ENCODE data around the gene MID1.

Gene MID1

GRCh38 chrX:10608099-10608498 lies 12.3 kb downstream of the MID1 start:
- DNase-seq (ENCODE audit: low read depth): peak; percentile 21
- TF ChIP-seq, protein P1, sequence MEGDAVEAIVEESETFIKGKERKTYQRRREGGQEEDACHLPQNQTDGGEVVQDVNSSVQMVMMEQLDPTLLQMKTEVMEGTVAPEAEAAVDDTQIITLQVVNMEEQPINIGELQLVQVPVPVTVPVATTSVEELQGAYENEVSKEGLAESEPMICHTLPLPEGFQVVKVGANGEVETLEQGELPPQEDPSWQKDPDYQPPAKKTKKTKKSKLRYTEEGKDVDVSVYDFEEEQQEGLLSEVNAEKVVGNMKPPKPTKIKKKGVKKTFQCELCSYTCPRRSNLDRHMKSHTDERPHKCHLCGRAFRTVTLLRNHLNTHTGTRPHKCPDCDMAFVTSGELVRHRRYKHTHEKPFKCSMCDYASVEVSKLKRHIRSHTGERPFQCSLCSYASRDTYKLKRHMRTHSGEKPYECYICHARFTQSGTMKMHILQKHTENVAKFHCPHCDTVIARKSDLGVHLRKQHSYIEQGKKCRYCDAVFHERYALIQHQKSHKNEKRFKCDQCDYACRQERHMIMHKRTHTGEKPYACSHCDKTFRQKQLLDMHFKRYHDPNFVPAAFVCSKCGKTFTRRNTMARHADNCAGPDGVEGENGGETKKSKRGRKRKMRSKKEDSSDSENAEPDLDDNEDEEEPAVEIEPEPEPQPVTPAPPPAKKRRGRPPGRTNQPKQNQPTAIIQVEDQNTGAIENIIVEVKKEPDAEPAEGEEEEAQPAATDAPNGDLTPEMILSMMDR (IDR thresholded peaks at IDR 0.05; ENCODE audit: insufficient read depth, low read depth, low read length, missing control alignments): no peak

DNA sequence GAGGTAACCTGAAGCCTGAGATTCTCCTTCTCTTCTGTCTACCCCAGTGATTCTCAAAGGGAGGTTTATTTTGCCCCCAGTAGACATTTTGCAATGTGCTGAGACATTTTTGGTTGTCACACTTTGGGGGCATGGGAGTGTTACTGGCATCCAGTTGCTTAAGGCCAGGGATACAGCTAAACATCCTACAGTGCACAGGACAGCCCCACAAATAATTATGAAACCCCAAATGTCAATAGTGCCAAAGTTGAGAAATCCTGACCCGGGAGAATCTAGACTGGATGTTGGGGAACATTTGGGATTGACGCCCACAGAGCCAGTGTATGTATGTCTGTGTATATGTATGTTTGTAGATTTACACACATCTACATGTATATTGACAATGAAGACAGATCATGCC lies 13.2 kb downstream of the MID1 start:
- DNase-seq (ENCODE audit: low read depth): no peak
- TF ChIP-seq, protein P1 (IDR thresholded peaks at IDR 0.05; ENCODE audit: insufficient read depth, low read depth, low read length, missing control alignments): no peak
- H3K4me3 ChIP-seq (ENCODE audit: low read length): no peak overlapping the region

More at GRCh38 chrX:10608099-10608498, 12.3 kb downstream of the MID1 start:
- H3K4me3 ChIP-seq (ENCODE audit: low read length): no peak overlapping the region

- no peak overlapping the region for H3K4me3 ChIP-seq (ENCODE audit: low read length)
- TF ChIP-seq, protein P1 (IDR thresholded peaks at IDR 0.05; ENCODE audit: insufficient read depth, low read depth, low read length, missing control alignments): no peak
- DNase-seq (ENCODE audit: low read depth): no peak
Measured at GRCh38 chrX:10603612-10604011, 16.8 kb downstream of the MID1 start.

GRCh38 chrX:10602646-10603045 lies 17.7 kb downstream of the MID1 start:
- TF ChIP-seq, protein P1 (IDR thresholded peaks at IDR 0.05; ENCODE audit: insufficient read depth, low read depth, low read length, missing control alignments): no peak
- no peak overlapping the region for H3K4me3 ChIP-seq (ENCODE audit: low read length)
- DNase-seq (ENCODE audit: low read depth): no peak

DNA sequence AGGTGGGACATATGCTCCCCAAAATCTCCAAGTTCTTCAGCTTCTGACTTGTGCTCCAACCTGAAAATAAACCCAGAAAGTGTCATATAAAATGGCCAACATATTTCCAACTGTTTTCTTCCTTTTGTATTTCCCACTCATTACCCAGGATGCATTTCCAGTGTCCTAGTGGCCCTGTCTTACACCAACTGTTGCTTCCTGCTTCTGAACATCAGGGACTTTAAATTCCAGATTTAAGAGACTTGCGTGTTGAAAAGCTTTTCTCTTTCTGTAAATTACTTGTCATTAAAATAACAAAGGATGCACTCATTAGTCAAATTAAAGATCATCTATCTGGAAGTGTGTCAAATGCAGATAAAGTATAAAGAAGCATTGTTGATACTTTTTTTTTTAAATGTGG lies 19.9 kb downstream of the MID1 start:
- H3K4me3 ChIP-seq (ENCODE audit: low read length): no peak overlapping the region
- no peak for DNase-seq (ENCODE audit: low read depth)
- TF ChIP-seq, protein P1 (IDR thresholded peaks at IDR 0.05; ENCODE audit: insufficient read depth, low read depth, low read length, missing control alignments): no peak

DNA sequence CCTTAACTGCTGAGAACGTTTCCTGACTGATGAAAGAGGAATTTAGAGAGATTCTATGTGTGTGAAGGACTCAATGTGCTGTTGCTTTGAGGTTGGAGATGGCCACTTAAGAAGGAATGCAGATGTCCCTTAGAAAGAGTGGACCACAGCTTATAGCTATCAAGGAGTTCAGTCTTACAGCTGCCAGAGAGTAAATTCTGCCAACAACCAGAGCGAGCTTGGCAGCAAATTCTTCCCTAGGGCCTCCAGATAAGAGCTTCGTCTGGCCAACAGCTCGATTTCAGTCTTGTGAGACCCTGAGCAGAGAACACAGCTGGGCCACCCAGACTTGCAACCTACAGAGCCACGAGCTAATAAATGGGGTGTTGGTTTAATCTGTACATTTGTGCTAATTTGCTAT lies 21.8 kb downstream of the MID1 start:
- no peak overlapping the region for H3K4me3 ChIP-seq (ENCODE audit: low read length)
- DNase-seq (ENCODE audit: low read depth): no peak
- TF ChIP-seq, protein P1 (IDR thresholded peaks at IDR 0.05; ENCODE audit: insufficient read depth, low read depth, low read length, missing control alignments): no peak

DNA sequence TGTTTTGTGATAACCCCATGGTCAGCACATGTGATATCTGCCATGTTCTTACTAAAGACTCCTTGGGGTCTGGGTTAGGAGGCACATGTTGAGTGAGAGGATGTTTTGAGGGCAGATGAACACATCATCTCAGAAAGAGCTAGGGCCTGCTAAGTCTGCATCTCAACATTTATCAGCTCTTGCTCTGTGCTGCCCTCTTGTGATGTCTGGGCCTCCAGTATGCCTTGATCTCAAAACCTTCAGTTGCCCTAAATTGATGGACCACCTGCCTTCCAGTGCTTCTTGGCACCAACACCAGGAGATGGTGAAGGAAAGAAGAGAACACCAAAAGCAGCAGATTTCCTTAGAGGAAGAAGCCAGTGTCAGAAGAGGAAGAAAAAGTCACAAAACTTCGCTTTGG lies 22.5 kb downstream of the MID1 start:
- TF ChIP-seq, protein P1 (IDR thresholded peaks at IDR 0.05; ENCODE audit: insufficient read depth, low read depth, low read length, missing control alignments): peak; percentile 67
- no peak overlapping the region for H3K4me3 ChIP-seq (ENCODE audit: low read length)
- peak; percentile 43 for DNase-seq (ENCODE audit: low read depth)

All from epithelial cell of esophagus (primary cell).